Heart right ventricle (tissue), 16 donors: ENCODE measurements around the gene REEP1. TPM values are rescaled to one million over a fixed set of nuclear protein-coding genes. Genes with fewer than 3 reads are reported as not detected.

Experiments used
- ATAC-seq, 8 donors: fragments of 200-7000 bp; cut with Tn5 transposase; one replicate each; pipeline ENCODE4 v1.9.1; 2020; ENCODE audit warnings: mild to moderate bottlenecking in 8 of 8, moderate library complexity in 8 of 8, moderate number of reproducible peaks in 1 of 8
- DNase-seq, 2 donors: peaks; one replicate each; pipeline ENCODE4 v3.0.0-alpha.2; 2020
- H3K27ac ChIP-seq, 10 donors: fragments of 200-600 bp; sonication (generic) in 2 of 10; one replicate each; pipeline versions ENCODE4 v1.5.0 to v1.8.0; 2020 to 2022; ENCODE audit warnings: mild to moderate bottlenecking in 3 of 10
- H3K27me3 ChIP-seq, 7 donors: fragments of 200-600 bp; one replicate each; pipeline ENCODE4 v1.8.0; 2021 to 2022; ENCODE audit warnings: mild to moderate bottlenecking in 2 of 7
- H3K36me3 ChIP-seq, 9 donors: fragments of 200-600 bp; sonication (generic) in 1 of 9; one replicate each; pipeline versions ENCODE4 v1.5.0 to v1.8.0; 2020 to 2022; ENCODE audit warnings: mild to moderate bottlenecking in 2 of 9
- H3K4me1 ChIP-seq, 9 donors: fragments of 200-600 bp; sonication (generic) in 1 of 9; one replicate each; pipeline versions ENCODE4 v1.5.0 to v1.8.0; 2020 to 2022; ENCODE audit warnings: mild to moderate bottlenecking in 4 of 9
- H3K4me3 ChIP-seq, 10 donors: fragments of 200-600 bp; sonication (generic) in 2 of 10; one replicate each; pipeline versions ENCODE4 v1.5.0 to v1.8.0; 2020 to 2022; ENCODE audit warnings: mild to moderate bottlenecking in 7 of 10, moderate library complexity in 2 of 10
- H3K9me3 ChIP-seq, 11 donors: fragments of 200-600 bp in 10 of 11; sonication (generic) in 2 of 11; one replicate each; pipeline versions ENCODE4 v1.5.0 to v1.8.0; 2013 to 2022; ENCODE audit warnings: mild to moderate bottlenecking in 2 of 11, control low read depth in 1 of 11, moderate library complexity in 1 of 11
- CTCF ChIP-seq, 9 donors: fragments of 200-600 bp; sonication (generic) in 2 of 9; IDR thresholded peaks; one replicate each; pipeline versions ENCODE4 v1.5.0 to v1.8.0; 2021 to 2022; ENCODE audit warnings: antibody characterized with exemption in 9 of 9, mild to moderate bottlenecking in 5 of 9, moderate library complexity in 1 of 9
- WGBS, 2 donors: extraction: QIAGEN DNeasy Blood & Tissue Kit; methylation state at CpG; one replicate each; pipeline ENCODE4 v1.1.7; 2013; ENCODE audit warnings: inconsistent platforms in 1 of 2; 5-methylcytosine and 5-hydroxymethylcytosine counted together
- intact Hi-C, 10 donors: fragments of 100-400 bp; cut with DNase I; formaldehyde crosslinking; loops; one replicate each; pipeline versions ENCODE4 v1.11.1 to v1.14.2; 2022
- polyA plus RNA-seq, 2 donors: library from polyadenylated mRNA; stranded (reverse); fragments of 200-250 nt; gene quantifications; one replicate each; pipeline ENCODE4 v1.2.3, GENCODE V29; 2013
- total RNA-seq, 10 donors: library from RNA; stranded (reverse); fragmentation: NEBNext Ultra II Directional in 3 of 10; extraction: Animal tissue kit (Norgen Biotek cat#: 25700) in 3 of 10; gene quantifications; one replicate each; pipeline versions ENCODE4 v1.2.1 to v1.2.4, GENCODE V29; 2021 to 2023
- donor health status: Arrhythmogenic right ventricular cardiomyopathy.
- donor health status: ischemic (EF 13 %, LVEDD 7.1; RV severe dilation, severe dysfunction).
- donor health status: healthy with polysubstance abuse.
- donor health status: DM: no; HTN: yes; CAD: no.
- donor health status: DM: no; HTN: no; CAD: no.
- donor health status: ischemic (EF 25% LVEDD 6.9; RV normal size, moderate dysfunction).
- donor health status: ischemic (EF 25% LVEDD 5.7; RV mildly dilated, moderate dysfunction).
- donor health status: healthy.
- donor health status: DM: yes; HTN: yes; CAD: no.
- donor health status: Ischemic cardiomyopathy.
- donor health status: ischemic (EF 35%, LVEDD 5.7; RV mildly dilated, moderate dysfunction).
- donor health status: nonischemic (EF 11% LVEDD 7.7; RV severe dilation, severe dysfunction).
- donor health status: DM: yes; HTN: yes; CAD: no.
- donor health status: PGD.
- donor health status: ischemic (EF 29% LVEDD 5.4; RV normal size, mild dysfunction).
- donor health status: nonischemic (EF 23%, LVEDD 6.1; RV moderate dilation, normal function).

The REEP1 gene
- total and polyA plus RNA-seq, 12 donors, result 15.2 to 30.5 (median 25.6) TPM

- TF ChIP-seq CTCF (IDR thresholded peaks at IDR 0.05), result no peak
- Histone ChIP-seq H3K36me3 (peaks cover 0 to 80% (median 51%) of the 10 kb centered on the region in 9 donors), H3K4me1 (peaks cover 0 to 38% (median 9%) of the 10 kb centered on the region in 9 donors), H3K4me3 (no peak overlapping the region), H3K27ac (peak overlapping the region in 1 of 10 donors; percentile 67), H3K27me3 (no peaks in the 10 kb centered on the region), H3K9me3 (no peaks in the 10 kb centered on the region)
- intact Hi-C loops, result no loop called here
- WGBS, 2 donors, result 52 to 78% methylated on average over 1 of the region's 1 CpG
- ATAC-seq (no peak), DNase-seq (no peak)
Measured at GRCh38 chr2:86213056-86213455, 124.4 kb downstream of the REEP1 start.

GRCh38 chr2:86211796-86212188, 125.6 kb downstream of the REEP1 start:
- ATAC-seq, result no peak
- Histone ChIP-seq H3K27me3 (no peaks in the 10 kb centered on the region), H3K4me3 (no peak overlapping the region), H3K4me1 (peaks cover 0 to 29% (median 4%) of the 10 kb centered on the region in 9 donors), H3K27ac (no peak overlapping the region), H3K9me3 (no peaks in the 10 kb centered on the region), H3K36me3 (peaks cover 0 to 92% (median 64%) of the 10 kb centered on the region in 9 donors)
- no peak for TF ChIP-seq CTCF (IDR thresholded peaks at IDR 0.05)
- WGBS, 2 donors, result 88 to 90% methylated on average over 2 of the region's 2 CpGs
- DNase-seq, result no peak
- intact Hi-C loops, result no loop called here

- no peaks in the 10 kb centered on the region for H3K9me3 ChIP-seq
- DNase-seq (no peak), ATAC-seq (no peak)
- H3K27me3 ChIP-seq, result no peaks in the 10 kb centered on the region
- no peak overlapping the region for H3K27ac ChIP-seq
- peaks cover 0 to 25% (median 3%) of the 10 kb centered on the region in 9 donors for H3K4me1 ChIP-seq
- H3K36me3 ChIP-seq, result peaks cover 0 to 96% (median 69%) of the 10 kb centered on the region in 9 donors
- intact Hi-C loops, result no loop called here
- H3K4me3 ChIP-seq, result no peak overlapping the region
- WGBS, 2 donors, result 98 to 99% methylated on average over 2 of the region's 2 CpGs
- TF ChIP-seq CTCF (IDR thresholded peaks at IDR 0.05), result no peak
Measured at GRCh38 chr2:86211033-86211795, 126.2 kb downstream of the REEP1 start.

GRCh38 chr2:86204458-86204857, 133.0 kb downstream of the REEP1 start:
- ATAC-seq (no peak), DNase-seq (no peak)
- 80 to 85% methylated on average over 7 of the region's 7 CpGs for WGBS, 2 donors
- intact Hi-C loops, result no loop called here
- Histone ChIP-seq H3K27me3 (no peaks in the 10 kb centered on the region), H3K27ac (no peak overlapping the region), H3K4me1 (peaks cover 0 to 59% (median 32%) of the 10 kb centered on the region in 9 donors), H3K4me3 (no peak overlapping the region), H3K9me3 (no peaks in the 10 kb centered on the region), H3K36me3 (peaks cover 0 to 45% (median 36%) of the 10 kb centered on the region in 9 donors)
- TF ChIP-seq CTCF (IDR thresholded peaks at IDR 0.05), result no peak
